SU-DHL-6 (cell line): ENCODE measurements around the gene AKAP12.

ENCODE experiments used
- H2AFZ ChIP-seq: fragments of 200-600 bp; sonication (generic); 2 replicates; pipeline ENCODE4 v1.6.1; 2014; ENCODE audit warnings: low read depth, mild to moderate bottlenecking, moderate library complexity, mixed read lengths, antibody characterized with exemption, low read length; ENCODE audit not compliant: severe bottlenecking
- H3F3A ChIP-seq: fragments of 200-600 bp; shearing (Covaris generic); 2 replicates; pipeline ENCODE4 v1.6.0; 2016; ENCODE audit warnings: antibody characterized with exemption, mild to moderate bottlenecking; ENCODE audit not compliant: insufficient read depth
- H3K27ac ChIP-seq: fragments of 200-600 bp; sonication (generic); 2 replicates; pipeline ENCODE4 v1.5.1; 2016; ENCODE audit warnings: low read depth, mild to moderate bottlenecking, low read length, moderate library complexity, mixed read lengths
- H3K27me3 ChIP-seq: fragments of 200-600 bp; sonication (generic), shearing (Covaris generic); 2 replicates; pipeline ENCODE4 v1.6.0; 2014; ENCODE audit warnings: mild to moderate bottlenecking, low read length
- H3K36me3 ChIP-seq: fragments of 200-600 bp; sonication (generic); 2 replicates; pipeline ENCODE4 v1.6.1; 2014; ENCODE audit warnings: mild to moderate bottlenecking, low read length, mixed read lengths
- H3K4me2 ChIP-seq: fragments of 300-600, 200-600 bp; shearing (Covaris generic), sonication (generic); 2 replicates; pipeline ENCODE4 v1.6.0; 2014; ENCODE audit warnings: low read length, low read depth, mild to moderate bottlenecking; ENCODE audit not compliant: poor library complexity, severe bottlenecking
- H3K4me3 ChIP-seq: fragments of 200-600 bp; sonication (generic); 2 replicates; pipeline ENCODE4 v1.5.1; 2014; ENCODE audit warnings: antibody characterized with exemption, low read length, mild to moderate bottlenecking, mixed read lengths; ENCODE audit not compliant: insufficient read depth, poor library complexity, severe bottlenecking
- H3K79me2 ChIP-seq: fragments of 200-600 bp; sonication (generic); 2 replicates; pipeline ENCODE4 v1.6.1; 2014; ENCODE audit warnings: mild to moderate bottlenecking, low read length, moderate library complexity; ENCODE audit not compliant: insufficient read depth
- H3K9ac ChIP-seq: fragments of 200-600 bp; sonication (generic); 2 replicates; pipeline ENCODE4 v1.7.0; 2014; ENCODE audit warnings: mild to moderate bottlenecking, low read length
- H3K9me2 ChIP-seq: fragments of 200-600 bp; sonication (generic); replicated peaks from 2 replicates; pipeline ENCODE4 v1.6.1; 2014; ENCODE audit warnings: low read length; ENCODE audit not compliant: insufficient read depth
- H3K9me3 ChIP-seq: fragments of 200-600 bp; sonication (generic); 2 replicates; pipeline ENCODE4 v1.6.1; 2014; ENCODE audit warnings: low read length, mixed read lengths; ENCODE audit not compliant: insufficient read depth
- H4K20me1 ChIP-seq: fragments of 200-600 bp; sonication (generic); 2 replicates; pipeline ENCODE4 v1.6.1; 2014; ENCODE audit warnings: low read depth, mild to moderate bottlenecking, antibody characterized with exemption, low read length, moderate library complexity, mixed read lengths
- EZH2phosphoT487 ChIP-seq: fragments of 200-600 bp; sonication (generic), shearing (Covaris generic); conservative IDR thresholded peaks from 2 replicates; pipeline ENCODE4 v1.6.1; 2018; ENCODE audit warnings: mild to moderate bottlenecking, antibody characterized with exemption, low read length, moderate library complexity, mixed read lengths
- TF ChIP-seq, protein P1 (sequence below): fragments of 200-600 bp; sonication (generic); IDR thresholded peaks from one replicate; pipeline ENCODE4 v1.5.1; 2017; ENCODE audit warnings: antibody characterized with exemption, mild to moderate bottlenecking, low read length, moderate library complexity; ENCODE audit not compliant: insufficient read depth, poor library complexity, severe bottlenecking

AKAP12 gene

GRCh38 chr6:151255811-151256210 is 16.0 kb downstream of the AKAP12 start:
- no peaks in the 10 kb centered on the region for H3K36me3 ChIP-seq
- no peak overlapping the region for H3K4me3 ChIP-seq
- no peaks in the 10 kb centered on the region for H3K79me2 ChIP-seq
- H3F3A ChIP-seq = no peaks in the 10 kb centered on the region
- H2AFZ ChIP-seq = no peak overlapping the region
- H3K27ac ChIP-seq = no peak overlapping the region
- H3K4me2 ChIP-seq = no peak overlapping the region
- H3K9me2 ChIP-seq = no peaks in the 10 kb centered on the region
- TF ChIP-seq EZH2phosphoT487 = no peak
- TF ChIP-seq, protein P1, sequence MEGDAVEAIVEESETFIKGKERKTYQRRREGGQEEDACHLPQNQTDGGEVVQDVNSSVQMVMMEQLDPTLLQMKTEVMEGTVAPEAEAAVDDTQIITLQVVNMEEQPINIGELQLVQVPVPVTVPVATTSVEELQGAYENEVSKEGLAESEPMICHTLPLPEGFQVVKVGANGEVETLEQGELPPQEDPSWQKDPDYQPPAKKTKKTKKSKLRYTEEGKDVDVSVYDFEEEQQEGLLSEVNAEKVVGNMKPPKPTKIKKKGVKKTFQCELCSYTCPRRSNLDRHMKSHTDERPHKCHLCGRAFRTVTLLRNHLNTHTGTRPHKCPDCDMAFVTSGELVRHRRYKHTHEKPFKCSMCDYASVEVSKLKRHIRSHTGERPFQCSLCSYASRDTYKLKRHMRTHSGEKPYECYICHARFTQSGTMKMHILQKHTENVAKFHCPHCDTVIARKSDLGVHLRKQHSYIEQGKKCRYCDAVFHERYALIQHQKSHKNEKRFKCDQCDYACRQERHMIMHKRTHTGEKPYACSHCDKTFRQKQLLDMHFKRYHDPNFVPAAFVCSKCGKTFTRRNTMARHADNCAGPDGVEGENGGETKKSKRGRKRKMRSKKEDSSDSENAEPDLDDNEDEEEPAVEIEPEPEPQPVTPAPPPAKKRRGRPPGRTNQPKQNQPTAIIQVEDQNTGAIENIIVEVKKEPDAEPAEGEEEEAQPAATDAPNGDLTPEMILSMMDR = no peak
- no peaks in the 10 kb centered on the region for H3K9me3 ChIP-seq
- H4K20me1 ChIP-seq = no peaks in the 10 kb centered on the region
- no peaks in the 10 kb centered on the region; the same call in 1 of the 2 replicates for H3K27me3 ChIP-seq
- no peak overlapping the region for H3K9ac ChIP-seq

DNA sequence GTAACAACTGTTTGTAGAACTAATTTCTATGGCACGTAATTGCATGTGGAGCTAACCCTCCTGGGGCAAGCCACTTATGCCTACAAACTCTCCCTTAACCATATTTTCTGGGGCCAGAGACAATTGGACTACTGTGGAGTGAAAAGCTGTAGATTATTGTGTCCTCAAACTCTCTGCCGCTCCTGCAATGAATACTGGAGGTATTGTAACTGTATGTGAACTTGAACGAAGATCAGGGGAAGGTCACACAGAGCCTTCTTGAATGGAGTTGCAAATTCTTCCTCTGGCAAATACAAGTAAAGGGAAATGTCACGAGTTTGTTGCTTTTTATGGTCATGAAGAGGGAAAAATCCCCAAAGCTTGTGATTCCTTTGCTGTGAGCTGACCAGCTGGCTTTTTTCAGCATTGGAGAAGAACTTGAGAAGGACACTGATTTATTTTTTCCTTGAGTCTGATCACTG is 18.2 kb downstream of the AKAP12 start:
- Histone ChIP-seq H2AFZ (no peak overlapping the region), H3F3A (no peaks in the 10 kb centered on the region), H3K36me3 (no peaks in the 10 kb centered on the region), H3K4me2 (no peak overlapping the region), H3K79me2 (no peaks in the 10 kb centered on the region), H3K27ac (no peak overlapping the region), H3K4me3 (no peak overlapping the region), H4K20me1 (no peaks in the 10 kb centered on the region), H3K9me2 (no peaks in the 10 kb centered on the region), H3K9me3 (no peaks in the 10 kb centered on the region), H3K9ac (no peak overlapping the region), H3K27me3 (no peaks in the 10 kb centered on the region; the same call in 1 of the 2 replicates)
- TF ChIP-seq, protein P1 = no peak
- TF ChIP-seq EZH2phosphoT487 = no peak

DNA sequence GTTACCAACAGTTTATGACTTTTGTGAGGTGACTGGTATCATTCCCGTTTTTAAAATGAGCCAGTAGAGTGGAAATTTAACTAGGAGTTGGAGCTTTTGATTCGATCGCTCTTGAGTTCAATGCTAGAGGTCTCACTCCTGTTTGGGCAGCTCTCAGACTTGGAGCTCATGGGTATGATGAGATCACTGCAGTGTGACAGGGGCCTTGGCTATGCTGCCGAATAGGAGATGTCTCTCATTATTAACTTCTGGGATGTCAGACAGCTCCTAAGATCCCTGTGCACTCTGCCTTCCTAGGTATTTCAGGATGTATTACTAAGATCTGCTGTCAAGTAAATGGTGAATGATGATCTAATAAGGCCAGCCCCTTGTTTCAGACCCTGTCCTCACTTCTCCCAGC is 20.4 kb downstream of the AKAP12 start:
- Histone ChIP-seq H3K36me3 (no peaks in the 10 kb centered on the region), H3K9me2 (no peaks in the 10 kb centered on the region), H3K4me2 (no peak overlapping the region), H2AFZ (no peak overlapping the region), H3K9me3 (no peaks in the 10 kb centered on the region), H3K27ac (no peak overlapping the region), H3K9ac (no peak overlapping the region), H3K27me3 (no peaks in the 10 kb centered on the region; the same call in 1 of the 2 replicates), H3F3A (no peaks in the 10 kb centered on the region), H3K79me2 (no peaks in the 10 kb centered on the region), H3K4me3 (no peak overlapping the region), H4K20me1 (no peaks in the 10 kb centered on the region)
- TF ChIP-seq, protein P1 = no peak
- TF ChIP-seq EZH2phosphoT487 = no peak
